Measurements from ENCODE around the gene WDR54. TPM values are rescaled to one million over a fixed set of nuclear protein-coding genes. Genes with fewer than 3 reads are reported as not detected.
A peak's percentile ranks its signal among the peaks of the same experiment; 100 is the strongest.

The WDR54 gene
- total RNA-seq, 1 experiment from 2014 or later: 54.9 TPM

GRCh38 chr2:74392449-74392743, 29.1 kb upstream of the WDR54 start:
- no peaks in the 10 kb centered on the region for H3K9me2 ChIP-seq (ENCODE audit: insufficient read depth)
- TF ChIP-seq ELF1 (IDR thresholded peaks at IDR 0.05; ENCODE audit: borderline replicate concordance, low read depth): no peak
- TF ChIP-seq REST (IDR thresholded peaks at IDR 0.05; ENCODE audit: low read depth): no peak
- TF ChIP-seq TCF7L2 (IDR thresholded peaks at IDR 0.05; ENCODE audit: borderline replicate concordance, extremely low read depth, insufficient read depth, insufficient read length): no peak
- no peak for TF ChIP-seq SRF (IDR thresholded peaks at IDR 0.05; ENCODE audit: low read depth)
- no peak for TF ChIP-seq SIN3A (IDR thresholded peaks at IDR 0.05; ENCODE audit: low read depth)
- no peak for TF ChIP-seq ZNF274 (IDR thresholded peaks at IDR 0.05; ENCODE audit: low read depth, low read length)
- no peak for TF ChIP-seq CTCF (IDR thresholded peaks at IDR 0.05 in 2 of 3, conservative IDR thresholded peaks at IDR 0.05 in 1 of 3; ENCODE audit: borderline replicate concordance in 1 of 3, insufficient read depth in 1 of 3, low read depth in 2 of 3, low read length in 2 of 3)
- TF ChIP-seq RAD21 (IDR thresholded peaks at IDR 0.05; ENCODE audit: low read depth): no peak
- no peak for TF ChIP-seq EGR1 (IDR thresholded peaks at IDR 0.05; ENCODE audit: low read depth)
- no peak for TF ChIP-seq EZH2phosphoT487 (IDR thresholded peaks at IDR 0.05; ENCODE audit: borderline replicate concordance)
- no peak for TF ChIP-seq MAX (IDR thresholded peaks at IDR 0.05)
- peak overlapping the region; percentile 81 for H3K9ac ChIP-seq (ENCODE audit: low read length)
- no peaks in the 10 kb centered on the region for H4K20me1 ChIP-seq (ENCODE audit: insufficient read depth)
- ChIA-PET POLR2A (interaction anchor here (0.7 to 1.8 kb wide), 2 partner anchors 8 to 34 kb away, joined by 3 to 6 read pairs; no protein-coding TSS in a partner anchor), RAD21 (ENCODE audit: low non-redundant PET in 1 of 2, low total read pairs in 2 of 2, uncharacterized antibody in 2 of 2, unreplicated experiment in 2 of 2) (no interaction called here), CTCF (interaction anchor here (1.0 to 1.9 kb wide), 4 partner anchors 17 to 566 kb away, joined by 4 to 6 read pairs (median 4); no protein-coding TSS in a partner anchor)
- ATAC-seq (no peak; the same call in 1 of the 2 replicates), DNase-seq (ENCODE audit: low read depth, low spot score) (no peak)
- H3K9me3 ChIP-seq (ENCODE audit: control insufficient read depth in 1 of 2, insufficient read depth in 1 of 2, low read depth in 1 of 2, low read length in 2 of 2): no peaks in the 10 kb centered on the region
- peaks cover 40% of the 10 kb centered on the region for H3K79me2 ChIP-seq (ENCODE audit: insufficient read depth, low read length)
- peak overlapping the region; percentile 93 to 95 for H3K4me3 ChIP-seq (replicated peaks in 1 of 2; ENCODE audit: low read depth in 1 of 2, low read length in 2 of 2)
- no peaks in the 10 kb centered on the region for H3K36me3 ChIP-seq (ENCODE audit: control insufficient read depth in 1 of 2, insufficient read depth in 2 of 2, low read length in 2 of 2)
- peak overlapping the region; percentile 17; the same call in 1 of the 2 replicates for H3K27ac ChIP-seq (ENCODE audit: low read depth, low read length)
- no TSS peak for BruUV-seq (replicated peaks)
- H2AFZ ChIP-seq (ENCODE audit: low read depth, low read length, poor library complexity, severe bottlenecking): peak overlapping the region; percentile 100
- no peaks in the 10 kb centered on the region for H3K27me3 ChIP-seq (ENCODE audit: insufficient read depth, low read length)
- peaks cover 5 to 17% of the 10 kb centered on the region in 2 experiments; a peak in 3 of 4 replicates for H3K4me1 ChIP-seq (ENCODE audit: control insufficient read depth in 1 of 2, insufficient read depth in 2 of 2, low read length in 2 of 2)
- intact Hi-C loops (cut with micrococcal nuclease): loop anchor here (2.0 to 5.0 kb wide), 2 partner anchors 56 to 125 kb away; no protein-coding TSS in a partner anchor
- H3K4me2 ChIP-seq (ENCODE audit: low read length): peak overlapping the region; percentile 94

All from HCT116 (cell line).